ENCODE measurements around the gene UCHL5.

GRCh38 chr1:193030280-193030679, 28.9 kb downstream of the UCHL5 start:
- TF ChIP-seq CTCF (conservative IDR thresholded peaks at IDR 0.05 in 1 of 2, IDR thresholded peaks at IDR 0.05 in 1 of 2; ENCODE audit: low read depth in 1 of 2, low read length in 2 of 2) = no peak
- no peak for TF ChIP-seq EZH2 (IDR thresholded peaks at IDR 0.05; ENCODE audit: low read length, missing control alignments)

All from fibroblast of lung (primary cell).